Vagina (tissue), 1 donor: ENCODE measurements around the gene TRIP4. TPM values are rescaled to one million over a fixed set of nuclear protein-coding genes. Genes with fewer than 3 reads are reported as not detected.

ENCODE experiments used
- small RNA-seq: library from RNA; depleted of rRNA; stranded (forward); fragments of <200 nt; gene quantifications from one replicate; pipeline ENCODE3, GENCODE V24; 2016
- total RNA-seq: library from RNA; depleted of rRNA; stranded (reverse); fragments of >200 nt; gene quantifications from one replicate; pipeline ENCODE4 v1.2.3, GENCODE V29; 2016

The TRIP4 gene
- total RNA-seq, 1 donor from 2014 or later = 22.3 TPM

Small RNA genes within 50 kb of the gene (small RNA-seq; reads per million reads assigned to genes)
- gene RF00019 = not detected
- gene RF00554 = not detected

Other genes with a start within 250 kb of the TRIP4 start
- not detected for gene SNX22, start 236.1 kb upstream of the TRIP4 start, total RNA-seq
- 451 TPM for gene PPIB, start 224.8 kb upstream of the TRIP4 start, total RNA-seq
- 12.8 TPM for gene CSNK1G1, start 31.7 kb upstream of the TRIP4 start, total RNA-seq
- gene PCLAF, start 6.4 kb upstream of the TRIP4 start, total RNA-seq = 8.1 TPM
- gene ZNF609, start 72.7 kb downstream of the TRIP4 start, total RNA-seq = 33.1 TPM